Sigmoid colon (tissue), 7 donors: Measurements from ENCODE around the gene AP2A1. TPM values are rescaled to one million over a fixed set of nuclear protein-coding genes. Genes with fewer than 3 reads are reported as not detected.
A peak's percentile ranks its signal among the peaks of the same experiment; 100 is the strongest.

Experiments used
- DNase-seq: peaks from one replicate; pipeline ENCODE4 v3.0.0-alpha.2; 2019
- H3K27ac ChIP-seq, 4 donors: fragments of 200-600 bp; sonication (generic); one replicate each; pipeline ENCODE4 v1.5.1; 2016 to 2019; ENCODE audit warnings: mild to moderate bottlenecking in 1 of 4
- H3K27me3 ChIP-seq, 3 donors: fragments of 200-600 bp; sonication (generic); one replicate each; pipeline ENCODE4 v1.5.1; 2019; ENCODE audit warnings: mild to moderate bottlenecking in 1 of 3
- H3K36me3 ChIP-seq, 4 donors: fragments of 200-600 bp; sonication (generic); one replicate each; pipeline ENCODE4 v1.5.1; 2016 to 2019
- H3K4me1 ChIP-seq, 4 donors: fragments of 200-600 bp; sonication (generic); one replicate each; pipeline ENCODE4 v1.5.1; 2017 to 2019
- H3K4me3 ChIP-seq, 4 donors: fragments of 200-600 bp; sonication (generic); one replicate each; pipeline ENCODE4 v1.5.1; 2017 to 2019; ENCODE audit warnings: mild to moderate bottlenecking in 2 of 4, moderate library complexity in 1 of 4
- H3K9me3 ChIP-seq, 4 donors: fragments of 200-600 bp in 3 of 4; sonication (generic) in 3 of 4; one replicate each; pipeline versions ENCODE4 v1.5.1 to v1.6.1; 2013 to 2019
- EP300 ChIP-seq, 4 donors: sonication (generic); formaldehyde crosslinking; IDR thresholded peaks; one replicate each; pipeline ENCODE4 v1.6.1; 2017; ENCODE audit warnings: antibody characterized with exemption in 4 of 4
- POLR2A ChIP-seq, 2 donors: fragments of 450-650 bp; IDR thresholded peaks; one replicate each; pipeline ENCODE4 v1.6.1; 2016; ENCODE audit warnings: antibody characterized with exemption in 2 of 2, mild to moderate bottlenecking in 2 of 2, moderate library complexity in 2 of 2
- POLR2AphosphoS5 ChIP-seq, 4 donors: sonication (generic); formaldehyde crosslinking; IDR thresholded peaks; one replicate each; pipeline ENCODE4 v1.6.1; 2017; ENCODE audit warnings: antibody characterized with exemption in 4 of 4
- WGBS, 2 donors: extraction: QIAGEN DNeasy Blood & Tissue Kit; methylation state at CpG; one replicate each; pipeline ENCODE4 v1.1.7; 2013; 5-methylcytosine and 5-hydroxymethylcytosine counted together
- intact Hi-C: fragments of 100-400 bp; cut with DNase I; formaldehyde crosslinking; loops from one replicate; pipeline ENCODE4 v1.15.1; 2023
- polyA plus RNA-seq, 3 donors: library from polyadenylated mRNA; stranded (reverse); fragments of 200-250 nt; gene quantifications; one replicate each; pipeline ENCODE4 v1.2.3, GENCODE V29; 2013
- total RNA-seq, 4 donors: library from RNA; depleted of rRNA; stranded (reverse); fragments of >200 nt; gene quantifications; one replicate each; pipeline ENCODE4 v1.1.0, GENCODE V29; 2016
- TF ChIP-seq, protein P1 (sequence below), 4 experiments: fragments of 450-650 bp in 3 of 4; fragments of 200-600 bp in 1 of 4; IDR thresholded peaks; one replicate each; pipeline ENCODE4 v1.5.1; 2016 to 2019; ENCODE audit warnings: antibody characterized with exemption in 4 of 4, mild to moderate bottlenecking in 3 of 4, moderate library complexity in 2 of 4
- donor health status: healthy with polysubstance abuse.
- donor health status: Bipolar disorder and iron deficiency.
- donor health status: healthy.

The AP2A1 gene
- total and polyA plus RNA-seq, 7 donors = 33.0 to 81.1 (median 50.7) TPM

DNA sequence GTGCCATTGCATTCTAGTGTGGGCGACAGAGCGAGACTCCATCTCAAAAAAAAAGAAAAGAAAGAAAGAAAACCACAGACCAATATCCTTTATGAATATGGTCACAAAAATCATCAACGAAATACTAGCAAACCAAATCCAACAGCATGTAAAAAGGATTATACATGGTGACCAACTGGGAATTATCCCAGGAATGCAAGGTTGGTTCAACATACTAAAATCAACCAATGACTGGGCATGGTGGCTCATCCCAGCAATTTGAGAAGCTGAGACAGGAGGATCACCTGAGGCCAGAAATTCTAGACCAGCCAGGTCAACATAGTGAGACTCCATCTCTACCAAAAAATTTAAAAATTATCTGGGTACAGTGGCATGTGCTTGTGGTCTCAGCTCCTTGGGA, 10.8 kb upstream of the AP2A1 start:
- H3K27me3 ChIP-seq = no peaks in the 10 kb centered on the region
- TF ChIP-seq POLR2A (IDR thresholded peaks at IDR 0.05) (no peak), EP300 (IDR thresholded peaks at IDR 0.05) (no peak), POLR2AphosphoS5 (IDR thresholded peaks at IDR 0.05) (no peak)
- TF ChIP-seq, protein P1, sequence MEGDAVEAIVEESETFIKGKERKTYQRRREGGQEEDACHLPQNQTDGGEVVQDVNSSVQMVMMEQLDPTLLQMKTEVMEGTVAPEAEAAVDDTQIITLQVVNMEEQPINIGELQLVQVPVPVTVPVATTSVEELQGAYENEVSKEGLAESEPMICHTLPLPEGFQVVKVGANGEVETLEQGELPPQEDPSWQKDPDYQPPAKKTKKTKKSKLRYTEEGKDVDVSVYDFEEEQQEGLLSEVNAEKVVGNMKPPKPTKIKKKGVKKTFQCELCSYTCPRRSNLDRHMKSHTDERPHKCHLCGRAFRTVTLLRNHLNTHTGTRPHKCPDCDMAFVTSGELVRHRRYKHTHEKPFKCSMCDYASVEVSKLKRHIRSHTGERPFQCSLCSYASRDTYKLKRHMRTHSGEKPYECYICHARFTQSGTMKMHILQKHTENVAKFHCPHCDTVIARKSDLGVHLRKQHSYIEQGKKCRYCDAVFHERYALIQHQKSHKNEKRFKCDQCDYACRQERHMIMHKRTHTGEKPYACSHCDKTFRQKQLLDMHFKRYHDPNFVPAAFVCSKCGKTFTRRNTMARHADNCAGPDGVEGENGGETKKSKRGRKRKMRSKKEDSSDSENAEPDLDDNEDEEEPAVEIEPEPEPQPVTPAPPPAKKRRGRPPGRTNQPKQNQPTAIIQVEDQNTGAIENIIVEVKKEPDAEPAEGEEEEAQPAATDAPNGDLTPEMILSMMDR (IDR thresholded peaks at IDR 0.05) = no peak
- WGBS, 2 donors = 91 to 98% methylated on average over 3 of the region's 3 CpGs
- H3K9me3 ChIP-seq = peaks cover 0 to 4% (median 1%) of the 10 kb centered on the region in 4 donors
- no peaks in the 10 kb centered on the region for H3K36me3 ChIP-seq
- H3K27ac ChIP-seq = no peak overlapping the region
- H3K4me3 ChIP-seq = no peak overlapping the region
- no peak for DNase-seq
- H3K4me1 ChIP-seq = no peaks in the 10 kb centered on the region
- intact Hi-C loops = no loop called here

GRCh38 chr19:49758292-49758691, 8.5 kb upstream of the AP2A1 start:
- no peaks in the 10 kb centered on the region for H3K36me3 ChIP-seq
- H3K4me3 ChIP-seq = no peak overlapping the region
- TF ChIP-seq, protein P1 (IDR thresholded peaks at IDR 0.05) = no peak
- TF ChIP-seq POLR2A (IDR thresholded peaks at IDR 0.05) (no peak), POLR2AphosphoS5 (IDR thresholded peaks at IDR 0.05) (no peak), EP300 (IDR thresholded peaks at IDR 0.05) (no peak)
- H3K27ac ChIP-seq = no peak overlapping the region
- H3K9me3 ChIP-seq = peaks cover 0 to 4% (median 1%) of the 10 kb centered on the region in 4 donors
- H3K4me1 ChIP-seq = no peaks in the 10 kb centered on the region
- H3K27me3 ChIP-seq = no peaks in the 10 kb centered on the region
- intact Hi-C loops = no loop called here
- 21 to 42% methylated on average over 7 of the region's 7 CpGs for WGBS, 2 donors
- no peak for DNase-seq

DNA sequence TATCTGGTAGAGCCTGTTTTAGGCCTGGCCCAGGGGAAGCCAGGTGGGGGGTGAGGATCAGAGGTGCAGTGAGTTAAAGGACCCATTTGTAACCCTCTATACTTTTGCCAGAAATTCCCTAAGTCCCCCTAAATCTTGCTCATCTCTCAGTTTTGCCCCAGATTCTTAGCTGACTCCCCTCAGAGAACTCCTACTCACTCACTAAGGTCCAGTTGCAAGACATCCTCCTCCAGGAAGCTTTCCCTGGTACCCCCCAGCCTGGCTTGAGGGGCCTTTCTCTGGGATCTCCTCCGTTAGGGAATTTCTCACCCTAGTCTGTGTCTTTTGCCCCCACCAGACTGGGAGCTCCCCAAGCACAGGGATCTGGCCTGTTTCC, 5.6 kb upstream of the AP2A1 start:
- Histone ChIP-seq H3K36me3 (no peaks in the 10 kb centered on the region), H3K27me3 (no peaks in the 10 kb centered on the region), H3K27ac (peak overlapping the region in 3 of 4 donors; percentile 18 to 26 (median 23)), H3K4me1 (peaks cover 0 to 8% (median 7%) of the 10 kb centered on the region in 4 donors), H3K4me3 (no peak overlapping the region), H3K9me3 (no peaks in the 10 kb centered on the region)
- TF ChIP-seq POLR2A (IDR thresholded peaks at IDR 0.05) (no peak), POLR2AphosphoS5 (IDR thresholded peaks at IDR 0.05) (no peak), EP300 (IDR thresholded peaks at IDR 0.05) (no peak)
- TF ChIP-seq, protein P1 (IDR thresholded peaks at IDR 0.05) = no peak
- 85 to 95% methylated on average over 1 of the region's 1 CpG for WGBS, 2 donors
- no peak for DNase-seq
- intact Hi-C loops = no loop called here

DNA sequence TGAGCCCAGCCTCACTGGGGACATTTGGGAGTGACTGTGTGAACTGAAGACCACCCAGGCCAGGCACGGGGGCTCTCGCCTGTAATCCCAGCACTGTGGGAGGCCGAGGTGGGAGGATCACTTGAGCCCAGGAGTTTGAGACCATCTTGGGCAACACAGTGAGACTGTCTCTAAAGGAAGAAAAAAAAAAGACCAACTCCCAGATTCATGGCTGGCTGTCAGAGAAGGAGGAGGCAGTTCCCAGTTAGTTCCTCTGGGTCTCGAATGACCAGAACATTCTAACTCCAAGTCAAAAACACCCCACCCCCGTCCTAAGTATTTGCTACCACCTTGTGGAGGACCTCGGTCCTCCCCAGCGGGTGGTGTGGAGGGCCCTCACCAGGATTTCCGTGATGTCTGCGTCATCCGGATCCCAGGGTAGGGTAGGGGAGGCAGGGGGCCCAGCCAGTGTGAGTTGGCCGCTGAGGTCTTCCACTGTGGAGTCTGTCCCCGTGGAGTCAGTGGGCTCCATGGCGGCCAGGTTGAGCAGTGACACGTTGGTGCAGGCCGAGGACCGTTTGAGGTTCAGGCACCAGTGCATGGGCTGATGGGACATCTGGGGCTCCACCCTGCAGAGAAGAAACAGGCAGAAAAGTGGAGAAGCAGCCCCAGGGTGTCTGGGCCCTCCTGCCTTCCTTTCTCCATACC, 5.0 kb upstream of the AP2A1 start:
- Histone ChIP-seq H3K36me3 (no peaks in the 10 kb centered on the region), H3K27me3 (no peaks in the 10 kb centered on the region), H3K27ac (peak overlapping the region in 3 of 4 donors; percentile 18 to 26 (median 23)), H3K9me3 (no peaks in the 10 kb centered on the region), H3K4me1 (peaks cover 0 to 8% (median 7%) of the 10 kb centered on the region in 4 donors), H3K4me3 (no peak overlapping the region)
- intact Hi-C loops = no loop called here
- no peak for TF ChIP-seq POLR2AphosphoS5 (IDR thresholded peaks at IDR 0.05)
- TF ChIP-seq, protein P1 (IDR thresholded peaks at IDR 0.05) = no peak
- TF ChIP-seq EP300 (IDR thresholded peaks at IDR 0.05) = no peak
- no peak for TF ChIP-seq POLR2A (IDR thresholded peaks at IDR 0.05)
- no peak for DNase-seq
- WGBS, 2 donors = 70 to 80% methylated on average over 16 of the region's 16 CpGs
